ENCODE results near the gene STXBP5.

- no peak for TF ChIP-seq CTCF (IDR thresholded peaks at IDR 0.05)
- TF ChIP-seq POLR2A (IDR thresholded peaks at IDR 0.05): no peak
Measured at GRCh38 chr6:147201885-147202515, 2.2 kb upstream of the STXBP5 start.
